ENCODE measurements around the gene NALCN.

Gene NALCN

DNA sequence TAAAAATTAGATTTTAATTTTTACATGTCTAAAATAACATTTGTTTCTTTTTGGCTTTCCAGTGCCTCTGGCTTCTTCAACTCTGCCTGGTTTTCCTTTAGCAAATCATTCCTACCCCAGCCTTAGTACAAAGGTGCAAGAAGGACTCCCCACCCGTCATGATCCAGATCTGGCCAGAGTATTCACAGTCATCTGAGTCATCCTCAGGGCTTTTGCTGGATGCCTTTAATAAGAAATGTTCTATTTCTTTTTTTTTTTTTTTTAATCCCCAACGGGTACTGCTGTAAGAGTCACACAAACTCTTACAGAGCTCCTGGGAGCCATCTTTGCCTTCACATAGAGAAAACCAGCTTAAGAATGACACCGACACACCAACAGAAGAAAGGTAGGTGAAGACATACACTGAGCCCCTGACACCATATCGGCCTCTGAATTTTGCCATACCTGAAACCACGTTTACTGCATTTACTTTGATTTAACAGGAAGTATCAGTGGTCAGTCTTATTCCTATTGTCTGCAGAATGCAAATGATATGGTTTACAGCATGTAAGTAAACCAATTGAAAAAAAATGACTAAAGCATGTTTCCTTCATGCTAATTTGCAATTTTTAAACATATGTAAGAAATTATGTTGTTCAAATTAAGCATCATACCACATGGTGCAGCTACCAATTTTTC, 184.4 kb downstream of the NALCN start:
- H2AFZ ChIP-seq (ENCODE audit: low read depth) = no peak overlapping the region
- H3K4me1 ChIP-seq (ENCODE audit: low read depth, poor library complexity, severe bottlenecking) = no peaks in the 10 kb centered on the region
- H4K20me1 ChIP-seq (ENCODE audit: insufficient read depth) = no peaks in the 10 kb centered on the region
- no peaks in the 10 kb centered on the region for H3K79me2 ChIP-seq (ENCODE audit: insufficient read depth, low read depth)
- TF ChIP-seq, protein P1, sequence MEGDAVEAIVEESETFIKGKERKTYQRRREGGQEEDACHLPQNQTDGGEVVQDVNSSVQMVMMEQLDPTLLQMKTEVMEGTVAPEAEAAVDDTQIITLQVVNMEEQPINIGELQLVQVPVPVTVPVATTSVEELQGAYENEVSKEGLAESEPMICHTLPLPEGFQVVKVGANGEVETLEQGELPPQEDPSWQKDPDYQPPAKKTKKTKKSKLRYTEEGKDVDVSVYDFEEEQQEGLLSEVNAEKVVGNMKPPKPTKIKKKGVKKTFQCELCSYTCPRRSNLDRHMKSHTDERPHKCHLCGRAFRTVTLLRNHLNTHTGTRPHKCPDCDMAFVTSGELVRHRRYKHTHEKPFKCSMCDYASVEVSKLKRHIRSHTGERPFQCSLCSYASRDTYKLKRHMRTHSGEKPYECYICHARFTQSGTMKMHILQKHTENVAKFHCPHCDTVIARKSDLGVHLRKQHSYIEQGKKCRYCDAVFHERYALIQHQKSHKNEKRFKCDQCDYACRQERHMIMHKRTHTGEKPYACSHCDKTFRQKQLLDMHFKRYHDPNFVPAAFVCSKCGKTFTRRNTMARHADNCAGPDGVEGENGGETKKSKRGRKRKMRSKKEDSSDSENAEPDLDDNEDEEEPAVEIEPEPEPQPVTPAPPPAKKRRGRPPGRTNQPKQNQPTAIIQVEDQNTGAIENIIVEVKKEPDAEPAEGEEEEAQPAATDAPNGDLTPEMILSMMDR (conservative IDR thresholded peaks at IDR 0.05; ENCODE audit: low read depth, low read length) = no peak
- no peak overlapping the region for H3K9ac ChIP-seq
- no peaks in the 10 kb centered on the region for H3K27me3 ChIP-seq (ENCODE audit: insufficient read depth, low read depth)
- no peak overlapping the region for H3K4me2 ChIP-seq
- H3K4me3 ChIP-seq (IDR thresholded peaks at IDR 0.05; ENCODE audit: insufficient read depth, low read depth, low read length) = no peak overlapping the region
- no peak overlapping the region for H3K27ac ChIP-seq
- H3K36me3 ChIP-seq (ENCODE audit: insufficient read depth) = no peaks in the 10 kb centered on the region

GRCh38 chr13:101230271-101230890, 185.9 kb downstream of the NALCN start:
- Histone ChIP-seq H3K4me3 (IDR thresholded peaks at IDR 0.05; ENCODE audit: insufficient read depth, low read depth, low read length) (no peak overlapping the region), H3K79me2 (ENCODE audit: insufficient read depth, low read depth) (no peaks in the 10 kb centered on the region), H3K27ac (no peak overlapping the region), H3K27me3 (ENCODE audit: insufficient read depth, low read depth) (no peaks in the 10 kb centered on the region), H3K4me2 (no peak overlapping the region), H2AFZ (ENCODE audit: low read depth) (no peak overlapping the region), H3K4me1 (ENCODE audit: low read depth, poor library complexity, severe bottlenecking) (no peaks in the 10 kb centered on the region), H3K36me3 (ENCODE audit: insufficient read depth) (no peaks in the 10 kb centered on the region), H4K20me1 (ENCODE audit: insufficient read depth) (no peaks in the 10 kb centered on the region), H3K9ac (no peak overlapping the region)
- TF ChIP-seq, protein P1 (conservative IDR thresholded peaks at IDR 0.05; ENCODE audit: low read depth, low read length) = no peak

DNA sequence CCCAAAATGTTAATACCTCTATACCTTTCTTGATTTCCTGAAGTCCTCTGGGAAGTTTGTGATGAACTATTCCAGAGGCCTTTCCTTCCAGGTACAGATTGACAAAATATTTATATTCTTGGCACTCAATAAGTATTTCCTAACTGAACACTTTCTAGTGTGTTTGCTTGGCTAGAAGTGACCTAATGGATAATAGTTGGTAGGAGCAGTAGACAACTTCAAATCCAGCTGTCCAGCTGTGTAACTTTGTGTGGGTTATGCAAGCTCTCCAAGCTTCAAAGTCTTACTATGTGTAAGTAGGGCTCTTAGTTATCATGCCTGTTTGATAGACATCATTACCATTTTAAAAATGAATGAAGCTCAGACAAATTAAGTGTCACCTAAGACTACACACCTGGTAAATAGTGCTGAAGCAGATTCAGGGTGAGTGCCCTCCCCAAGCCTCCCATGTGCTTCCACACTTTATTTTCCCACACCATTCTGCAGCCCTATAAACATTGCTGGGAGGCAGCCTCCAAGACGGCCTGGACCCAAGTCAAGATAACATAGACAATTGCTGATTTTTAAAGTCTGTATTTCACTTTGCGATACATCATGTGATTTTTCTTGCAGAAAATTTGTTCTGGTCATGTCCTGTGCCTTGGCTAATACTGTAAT, 196.6 kb downstream of the NALCN start:
- TF ChIP-seq, protein P1 (conservative IDR thresholded peaks at IDR 0.05; ENCODE audit: low read depth, low read length) = no peak
- Histone ChIP-seq H3K4me1 (ENCODE audit: low read depth, poor library complexity, severe bottlenecking) (no peaks in the 10 kb centered on the region), H3K27ac (no peak overlapping the region), H3K36me3 (ENCODE audit: insufficient read depth) (no peaks in the 10 kb centered on the region), H3K79me2 (ENCODE audit: insufficient read depth, low read depth) (no peaks in the 10 kb centered on the region), H2AFZ (ENCODE audit: low read depth) (no peak overlapping the region), H3K9ac (no peak overlapping the region), H4K20me1 (ENCODE audit: insufficient read depth) (no peaks in the 10 kb centered on the region), H3K4me3 (IDR thresholded peaks at IDR 0.05; ENCODE audit: insufficient read depth, low read depth, low read length) (no peak overlapping the region), H3K27me3 (ENCODE audit: insufficient read depth, low read depth) (no peaks in the 10 kb centered on the region), H3K4me2 (no peak overlapping the region)

GRCh38 chr13:101218484-101218883, 197.8 kb downstream of the NALCN start:
- no peak overlapping the region for H3K4me2 ChIP-seq
- H3K79me2 ChIP-seq (ENCODE audit: insufficient read depth, low read depth) = no peaks in the 10 kb centered on the region
- H3K27me3 ChIP-seq (ENCODE audit: insufficient read depth, low read depth) = no peaks in the 10 kb centered on the region
- no peaks in the 10 kb centered on the region for H3K36me3 ChIP-seq (ENCODE audit: insufficient read depth)
- H4K20me1 ChIP-seq (ENCODE audit: insufficient read depth) = no peaks in the 10 kb centered on the region
- no peaks in the 10 kb centered on the region for H3K4me1 ChIP-seq (ENCODE audit: low read depth, poor library complexity, severe bottlenecking)
- no peak overlapping the region for H2AFZ ChIP-seq (ENCODE audit: low read depth)
- TF ChIP-seq, protein P1 (conservative IDR thresholded peaks at IDR 0.05; ENCODE audit: low read depth, low read length) = no peak
- H3K27ac ChIP-seq = no peak overlapping the region
- H3K9ac ChIP-seq = no peak overlapping the region
- no peak overlapping the region for H3K4me3 ChIP-seq (IDR thresholded peaks at IDR 0.05; ENCODE audit: insufficient read depth, low read depth, low read length)

All from KMS-11 (cell line).